Measurements from ENCODE around the gene TTF2. TPM values are rescaled to one million over a fixed set of nuclear protein-coding genes. Genes with fewer than 3 reads are reported as not detected.
A peak's percentile ranks its signal among the peaks of the same experiment; 100 is the strongest.

Gene TTF2
- total and polyA plus RNA-seq, 9 of the 15 experiments (the other 6 are each of a cell fraction or from before 2014, with no cell fraction given), result 9.4 to 71.1 (median 42.1) TPM

DNA sequence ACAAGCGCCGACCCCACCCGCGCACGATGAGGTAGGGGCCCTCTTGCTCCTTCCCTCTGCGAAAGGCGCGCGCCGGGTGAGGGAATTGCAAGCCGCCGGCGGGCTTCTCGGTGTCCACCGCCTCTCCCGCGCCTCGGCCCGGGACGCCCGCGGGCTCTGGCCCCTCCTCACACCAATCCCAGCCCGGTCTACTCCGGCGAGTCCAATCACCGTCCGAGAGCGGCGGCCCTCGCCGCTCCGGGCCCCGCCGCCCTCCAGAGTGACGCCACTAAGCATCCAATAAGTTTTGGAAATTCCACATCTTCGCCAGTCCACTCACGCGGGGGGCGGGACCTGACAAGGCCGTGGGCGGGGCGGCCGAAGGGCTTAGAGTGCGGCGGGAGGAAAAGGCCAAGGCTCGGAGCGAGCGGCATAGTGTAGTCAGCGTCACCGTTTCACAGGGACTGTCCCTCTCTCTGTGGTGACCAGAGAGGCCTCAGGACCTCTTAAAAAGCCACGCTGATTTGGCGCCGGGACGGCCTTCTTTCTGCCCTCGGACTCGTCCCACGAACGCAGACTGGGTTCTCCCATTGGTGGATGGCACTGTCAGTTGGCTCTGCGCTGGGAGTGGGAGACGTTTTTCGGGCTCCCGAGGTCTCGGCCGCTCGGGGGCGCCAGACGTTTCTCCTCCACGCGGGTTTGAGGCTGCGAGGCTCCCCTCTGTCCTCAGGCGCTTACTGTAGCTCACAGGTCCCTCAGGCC is 61.6 kb downstream of the TTF2 start, which contains the start of gene TRIM45 (continued):
- TF ChIP-seq, protein P1, sequence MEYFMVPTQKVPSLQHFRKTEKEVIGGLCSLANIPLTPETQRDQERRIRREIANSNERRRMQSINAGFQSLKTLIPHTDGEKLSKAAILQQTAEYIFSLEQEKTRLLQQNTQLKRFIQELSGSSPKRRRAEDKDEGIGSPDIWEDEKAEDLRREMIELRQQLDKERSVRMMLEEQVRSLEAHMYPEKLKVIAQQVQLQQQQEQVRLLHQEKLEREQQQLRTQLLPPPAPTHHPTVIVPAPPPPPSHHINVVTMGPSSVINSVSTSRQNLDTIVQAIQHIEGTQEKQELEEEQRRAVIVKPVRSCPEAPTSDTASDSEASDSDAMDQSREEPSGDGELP (CRISPR knock-in tag; IDR thresholded peaks at IDR 0.05; ENCODE audit: borderline replicate concordance), result peak; percentile 47
- no peak for TF ChIP-seq MED1 (CRISPR knock-in tag; IDR thresholded peaks at IDR 0.05; ENCODE audit: borderline replicate concordance)
- peak; percentile 17 for TF ChIP-seq MEIS2 (IDR thresholded peaks at IDR 0.05; ENCODE audit: partially characterized antibody)
- peak; percentile 86; the same call in 1 of the 2 replicates for TF ChIP-seq MTA3 (IDR thresholded peaks at IDR 0.05; ENCODE audit: borderline replicate concordance)
- TF ChIP-seq MEF2A (IDR thresholded peaks at IDR 0.05; ENCODE audit: control insufficient read depth, low read depth, low read length), result no peak
- no peak for TF ChIP-seq ZNF518B (CRISPR knock-in tag; IDR thresholded peaks at IDR 0.05)
- TF ChIP-seq, protein P2, sequence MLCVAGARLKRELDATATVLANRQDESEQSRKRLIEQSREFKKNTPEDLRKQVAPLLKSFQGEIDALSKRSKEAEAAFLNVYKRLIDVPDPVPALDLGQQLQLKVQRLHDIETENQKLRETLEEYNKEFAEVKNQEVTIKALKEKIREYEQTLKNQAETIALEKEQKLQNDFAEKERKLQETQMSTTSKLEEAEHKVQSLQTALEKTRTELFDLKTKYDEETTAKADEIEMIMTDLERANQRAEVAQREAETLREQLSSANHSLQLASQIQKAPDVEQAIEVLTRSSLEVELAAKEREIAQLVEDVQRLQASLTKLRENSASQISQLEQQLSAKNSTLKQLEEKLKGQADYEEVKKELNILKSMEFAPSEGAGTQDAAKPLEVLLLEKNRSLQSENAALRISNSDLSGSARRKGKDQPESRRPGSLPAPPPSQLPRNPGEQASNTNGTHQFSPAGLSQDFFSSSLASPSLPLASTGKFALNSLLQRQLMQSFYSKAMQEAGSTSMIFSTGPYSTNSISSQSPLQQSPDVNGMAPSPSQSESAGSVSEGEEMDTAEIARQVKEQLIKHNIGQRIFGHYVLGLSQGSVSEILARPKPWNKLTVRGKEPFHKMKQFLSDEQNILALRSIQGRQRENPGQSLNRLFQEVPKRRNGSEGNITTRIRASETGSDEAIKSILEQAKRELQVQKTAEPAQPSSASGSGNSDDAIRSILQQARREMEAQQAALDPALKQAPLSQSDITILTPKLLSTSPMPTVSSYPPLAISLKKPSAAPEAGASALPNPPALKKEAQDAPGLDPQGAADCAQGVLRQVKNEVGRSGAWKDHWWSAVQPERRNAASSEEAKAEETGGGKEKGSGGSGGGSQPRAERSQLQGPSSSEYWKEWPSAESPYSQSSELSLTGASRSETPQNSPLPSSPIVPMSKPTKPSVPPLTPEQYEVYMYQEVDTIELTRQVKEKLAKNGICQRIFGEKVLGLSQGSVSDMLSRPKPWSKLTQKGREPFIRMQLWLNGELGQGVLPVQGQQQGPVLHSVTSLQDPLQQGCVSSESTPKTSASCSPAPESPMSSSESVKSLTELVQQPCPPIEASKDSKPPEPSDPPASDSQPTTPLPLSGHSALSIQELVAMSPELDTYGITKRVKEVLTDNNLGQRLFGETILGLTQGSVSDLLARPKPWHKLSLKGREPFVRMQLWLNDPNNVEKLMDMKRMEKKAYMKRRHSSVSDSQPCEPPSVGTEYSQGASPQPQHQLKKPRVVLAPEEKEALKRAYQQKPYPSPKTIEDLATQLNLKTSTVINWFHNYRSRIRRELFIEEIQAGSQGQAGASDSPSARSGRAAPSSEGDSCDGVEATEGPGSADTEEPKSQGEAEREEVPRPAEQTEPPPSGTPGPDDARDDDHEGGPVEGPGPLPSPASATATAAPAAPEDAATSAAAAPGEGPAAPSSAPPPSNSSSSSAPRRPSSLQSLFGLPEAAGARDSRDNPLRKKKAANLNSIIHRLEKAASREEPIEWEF (CRISPR knock-in tag; IDR thresholded peaks at IDR 0.05), result no peak
- peak; percentile 46; the same call in 1 of the 2 replicates for TF ChIP-seq E2F1 (CRISPR knock-in tag; IDR thresholded peaks at IDR 0.05)
- peak; percentile 52; the same call in 1 of the 2 replicates for TF ChIP-seq STAG1 (CRISPR knock-in tag; IDR thresholded peaks at IDR 0.05; ENCODE audit: borderline replicate concordance)
- TF ChIP-seq ZFP30 (CRISPR knock-in tag; IDR thresholded peaks at IDR 0.05; ENCODE audit: borderline replicate concordance), result no peak
- TF ChIP-seq EHMT2 (IDR thresholded peaks at IDR 0.05), result no peak
- TF ChIP-seq HCFC1 (IDR thresholded peaks at IDR 0.05; ENCODE audit: low read depth, low read length), result peak; percentile 48
- TF ChIP-seq PHTF2 (CRISPR knock-in tag; IDR thresholded peaks at IDR 0.05), result no peak

All from K562 (cell line).